ENCODE results near the gene PPM1F.

Gene PPM1F

GRCh38 chr22:21992593-21993237, 40.1 kb upstream of the PPM1F start:
- TF ChIP-seq FOXP2 (optimal IDR thresholded peaks at IDR 0.05; ENCODE audit: control extremely low read depth, extremely low read length, insufficient read depth) (no peak), EZH2 (IDR thresholded peaks at IDR 0.05) (no peak), POLR2AphosphoS5 (IDR thresholded peaks at IDR 0.05; ENCODE audit: borderline replicate concordance, low read depth, low read length) (no peak)
- H3K9me3 ChIP-seq (ENCODE audit: low read depth, low read length): no peaks in the 10 kb centered on the region
- H3K27ac ChIP-seq: no peak overlapping the region
- no peak overlapping the region for H3K9ac ChIP-seq (ENCODE audit: insufficient read length)
- no peaks in the 10 kb centered on the region for H3K36me3 ChIP-seq (ENCODE audit: insufficient read depth, low read length)
- no peak overlapping the region for H3K4me3 ChIP-seq
- no peak for DNase-seq (ENCODE audit: low read depth, low spot score)

- Histone ChIP-seq H3K27ac (no peak overlapping the region), H3K9me3 (ENCODE audit: low read depth, low read length) (no peaks in the 10 kb centered on the region), H3K9ac (ENCODE audit: insufficient read length) (no peak overlapping the region), H3K4me3 (no peak overlapping the region), H3K36me3 (ENCODE audit: insufficient read depth, low read length) (no peaks in the 10 kb centered on the region)
- no peak for DNase-seq (ENCODE audit: low read depth, low spot score)
- TF ChIP-seq POLR2AphosphoS5 (IDR thresholded peaks at IDR 0.05; ENCODE audit: borderline replicate concordance, low read depth, low read length) (no peak), FOXP2 (optimal IDR thresholded peaks at IDR 0.05; ENCODE audit: control extremely low read depth, extremely low read length, insufficient read depth) (no peak), EZH2 (IDR thresholded peaks at IDR 0.05) (no peak)
These were observed 39.1 kb upstream of the PPM1F start for GRCh38 chr22:21991774-21992173.

DNA sequence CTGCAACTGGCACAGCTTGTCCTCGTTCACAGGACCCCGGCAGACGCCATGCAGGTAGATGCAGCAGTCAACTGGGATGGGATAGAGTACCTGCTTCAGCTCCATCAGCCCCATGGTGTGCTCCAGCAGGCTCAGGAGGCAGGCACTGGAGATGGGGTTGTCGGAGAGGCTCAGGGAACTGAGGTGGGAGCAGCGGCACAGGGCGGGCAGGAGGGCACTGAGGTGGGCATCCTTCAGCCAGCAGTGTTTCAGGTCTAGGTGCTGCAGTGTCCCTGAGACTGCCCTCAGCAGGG, 38.6 kb upstream of the PPM1F start:
- Histone ChIP-seq H3K36me3 (ENCODE audit: insufficient read depth, low read length) (no peaks in the 10 kb centered on the region), H3K4me3 (no peak overlapping the region), H3K27ac (no peak overlapping the region), H3K9ac (ENCODE audit: insufficient read length) (no peak overlapping the region), H3K9me3 (ENCODE audit: low read depth, low read length) (no peaks in the 10 kb centered on the region)
- no peak for TF ChIP-seq POLR2AphosphoS5 (IDR thresholded peaks at IDR 0.05; ENCODE audit: borderline replicate concordance, low read depth, low read length)
- no peak for DNase-seq (ENCODE audit: low read depth, low spot score)

DNA sequence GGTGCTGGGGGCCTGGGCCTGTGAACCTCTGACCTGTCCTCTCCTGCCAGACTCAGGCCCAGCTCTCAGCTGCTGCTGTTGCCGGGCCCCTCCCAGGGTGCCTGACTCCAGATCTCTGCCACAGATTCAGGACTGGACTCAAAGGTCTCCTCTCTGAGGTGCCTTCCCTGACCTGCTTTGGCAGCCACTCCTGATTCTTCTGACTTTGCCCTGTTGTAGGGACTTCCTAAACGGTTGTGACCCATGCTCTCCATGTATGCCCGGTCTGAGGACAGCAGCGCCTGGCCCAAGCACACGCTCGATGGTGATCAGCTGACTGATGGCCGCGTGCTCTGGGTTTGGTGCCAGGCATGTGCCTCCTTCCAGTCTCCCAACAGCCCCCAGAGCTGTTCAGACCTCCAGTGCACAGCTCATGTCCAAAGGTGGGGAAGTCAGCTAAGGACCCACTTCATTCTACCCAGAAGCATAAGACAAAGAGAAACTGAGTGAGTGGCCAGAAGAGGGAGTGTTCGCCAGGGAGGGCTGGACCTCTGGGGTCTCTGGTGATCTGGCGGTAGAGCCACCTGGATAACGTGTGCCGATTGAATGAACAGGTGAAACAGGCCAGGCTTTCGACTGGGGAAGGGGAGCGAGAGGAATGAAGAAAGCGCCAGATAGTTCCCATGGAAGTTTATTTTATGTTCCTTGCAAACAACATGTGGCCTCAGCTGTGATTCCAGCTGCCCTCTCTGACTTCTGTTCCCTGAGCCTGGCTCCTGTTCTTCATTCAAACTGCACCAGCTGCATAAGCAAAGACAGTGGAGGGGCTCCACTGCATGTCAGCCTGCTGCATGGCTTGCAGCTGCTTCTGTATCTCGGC, 38.0 kb upstream of the PPM1F start:
- Histone ChIP-seq H3K27ac (no peak overlapping the region), H3K9me3 (ENCODE audit: low read depth, low read length) (no peaks in the 10 kb centered on the region), H3K9ac (ENCODE audit: insufficient read length) (no peak overlapping the region), H3K36me3 (ENCODE audit: insufficient read depth, low read length) (no peaks in the 10 kb centered on the region), H3K4me3 (no peak overlapping the region)
- TF ChIP-seq FOXP2 (optimal IDR thresholded peaks at IDR 0.05; ENCODE audit: control extremely low read depth, extremely low read length, insufficient read depth) (no peak), POLR2AphosphoS5 (IDR thresholded peaks at IDR 0.05; ENCODE audit: borderline replicate concordance, low read depth, low read length) (no peak), EZH2 (IDR thresholded peaks at IDR 0.05) (no peak)
- DNase-seq (ENCODE audit: low read depth, low spot score): no peak

DNA sequence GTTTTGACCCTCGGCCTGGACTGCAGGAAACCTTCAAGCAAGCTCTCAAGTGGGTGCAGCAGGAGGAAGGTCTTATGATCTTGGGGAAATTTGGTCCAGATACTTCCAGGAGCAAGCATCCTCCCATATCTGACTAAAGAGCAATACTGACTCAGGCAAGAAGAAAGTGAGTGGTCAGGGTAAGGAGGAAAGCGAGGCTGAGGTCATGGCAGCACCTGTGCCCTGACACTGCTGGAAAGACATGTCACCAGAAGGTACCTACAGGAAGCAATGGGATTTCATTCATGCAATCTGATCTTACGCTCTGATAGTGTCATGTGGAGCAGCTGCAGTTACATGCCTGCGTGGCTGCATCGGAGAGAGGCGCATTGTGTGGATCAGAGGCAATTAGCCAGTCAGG, 36.4 kb upstream of the PPM1F start:
- H3K27ac ChIP-seq: no peak overlapping the region
- TF ChIP-seq EZH2 (IDR thresholded peaks at IDR 0.05) (no peak), POLR2AphosphoS5 (IDR thresholded peaks at IDR 0.05; ENCODE audit: borderline replicate concordance, low read depth, low read length) (no peak), FOXP2 (optimal IDR thresholded peaks at IDR 0.05; ENCODE audit: control extremely low read depth, extremely low read length, insufficient read depth) (no peak)
- DNase-seq (ENCODE audit: low read depth, low spot score): no peak
- H3K9me3 ChIP-seq (ENCODE audit: low read depth, low read length): no peaks in the 10 kb centered on the region
- no peak overlapping the region for H3K4me3 ChIP-seq
- H3K36me3 ChIP-seq (ENCODE audit: insufficient read depth, low read length): no peaks in the 10 kb centered on the region
- no peak overlapping the region for H3K9ac ChIP-seq (ENCODE audit: insufficient read length)

DNA sequence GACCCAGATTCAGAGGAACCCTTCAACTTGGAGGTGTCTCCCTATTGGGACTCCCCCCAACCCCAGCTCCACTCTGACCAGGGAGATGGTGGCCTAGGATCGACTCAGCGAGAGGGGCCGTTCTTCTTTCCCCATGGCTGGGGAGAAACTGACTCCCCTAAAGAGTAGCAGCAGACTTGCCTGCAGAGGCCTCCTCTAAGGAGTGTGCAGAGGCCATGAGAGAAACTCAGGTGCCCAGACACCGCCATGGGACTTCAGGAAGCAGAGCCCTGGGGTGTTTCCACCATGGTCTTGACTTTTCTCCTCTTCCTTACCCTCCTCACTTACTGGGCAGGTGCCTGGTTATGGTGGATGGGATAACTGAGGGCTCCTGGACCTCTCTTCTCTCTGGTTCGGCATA, 32.6 kb upstream of the PPM1F start:
- no peaks in the 10 kb centered on the region for H3K9me3 ChIP-seq (ENCODE audit: low read depth, low read length)
- DNase-seq (ENCODE audit: low read depth, low spot score): no peak
- no peaks in the 10 kb centered on the region for H3K36me3 ChIP-seq (ENCODE audit: insufficient read depth, low read length)
- TF ChIP-seq POLR2AphosphoS5 (IDR thresholded peaks at IDR 0.05; ENCODE audit: borderline replicate concordance, low read depth, low read length) (no peak), EZH2 (IDR thresholded peaks at IDR 0.05) (no peak), FOXP2 (optimal IDR thresholded peaks at IDR 0.05; ENCODE audit: control extremely low read depth, extremely low read length, insufficient read depth) (no peak)
- H3K4me3 ChIP-seq: no peak overlapping the region
- H3K9ac ChIP-seq (ENCODE audit: insufficient read length): no peak overlapping the region
- no peak overlapping the region for H3K27ac ChIP-seq

GRCh38 chr22:21984793-21985192, 32.1 kb upstream of the PPM1F start:
- no peak for DNase-seq (ENCODE audit: low read depth, low spot score)
- Histone ChIP-seq H3K9me3 (ENCODE audit: low read depth, low read length) (no peaks in the 10 kb centered on the region), H3K27ac (no peak overlapping the region), H3K4me3 (no peak overlapping the region), H3K9ac (ENCODE audit: insufficient read length) (no peak overlapping the region), H3K36me3 (ENCODE audit: insufficient read depth, low read length) (no peaks in the 10 kb centered on the region)
- TF ChIP-seq FOXP2 (optimal IDR thresholded peaks at IDR 0.05; ENCODE audit: control extremely low read depth, extremely low read length, insufficient read depth) (no peak), EZH2 (IDR thresholded peaks at IDR 0.05) (no peak), POLR2AphosphoS5 (IDR thresholded peaks at IDR 0.05; ENCODE audit: borderline replicate concordance, low read depth, low read length) (no peak)

DNA sequence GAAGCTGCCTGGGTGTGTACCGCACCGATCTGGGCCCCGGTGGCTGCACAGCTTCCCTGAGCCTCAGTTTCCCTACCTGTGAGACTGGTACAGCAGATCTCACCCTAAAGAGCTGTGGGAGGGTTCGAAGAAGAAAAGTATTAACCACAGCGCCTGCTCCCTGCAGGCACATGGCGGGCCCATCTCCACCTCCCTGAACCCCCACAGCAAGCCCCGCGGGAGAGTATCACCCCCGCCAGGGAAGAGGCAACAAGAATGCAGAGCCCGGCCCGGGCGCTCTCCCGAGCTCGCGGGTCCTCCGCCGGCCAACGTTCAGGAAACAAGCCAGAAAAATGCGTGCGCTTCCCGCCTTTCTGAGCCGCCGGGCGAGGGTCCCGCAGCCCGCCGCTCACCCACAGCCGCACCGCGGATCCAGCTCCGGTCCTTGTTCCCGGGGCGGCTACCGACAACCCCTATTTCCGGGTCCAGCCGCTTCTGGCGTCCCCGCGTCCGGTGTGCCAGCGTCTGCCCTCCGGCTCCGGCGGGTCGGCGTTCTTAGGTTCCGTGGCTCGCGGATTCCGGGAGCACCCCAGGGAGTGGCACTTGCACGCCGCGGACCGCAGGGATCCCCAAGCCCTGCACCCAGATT, 29.8 kb upstream of the PPM1F start, which contains the start of gene TOP3B:
TSS of gene TOP3B (minus strand) at position 450 of the 628 bp plus-strand sequence. CDS start 7,078 bp downstream, outside the sequence.
- DNase-seq (ENCODE audit: low read depth, low spot score): peak; percentile 12

More for the DNA sequence above, 29.8 kb upstream of the PPM1F start, which contains the start of gene TOP3B:
- H3K9ac ChIP-seq (ENCODE audit: insufficient read length): peak within 1 kb of the TSS; percentile 98
- 0 out of 2 replicates have a peak within 1 kb of the TSS, but pooled peaks have one; percentile 29 for H3K27ac ChIP-seq
- H3K4me3 ChIP-seq: peak within 1 kb of the TSS; percentile 95
- TF ChIP-seq EZH2 (IDR thresholded peaks at IDR 0.05) (no peak), POLR2AphosphoS5 (IDR thresholded peaks at IDR 0.05; ENCODE audit: borderline replicate concordance, low read depth, low read length) (peak; percentile 95), FOXP2 (optimal IDR thresholded peaks at IDR 0.05; ENCODE audit: control extremely low read depth, extremely low read length, insufficient read depth) (peak; percentile 82)
- H3K36me3 ChIP-seq (ENCODE audit: insufficient read depth, low read length): no peaks in the 10 kb centered on the region
- H3K9me3 ChIP-seq (ENCODE audit: low read depth, low read length): no peaks in the 10 kb centered on the region

Data from SK-N-MC (cell line).